Measurements from ENCODE around the gene GTSE1.

DNA sequence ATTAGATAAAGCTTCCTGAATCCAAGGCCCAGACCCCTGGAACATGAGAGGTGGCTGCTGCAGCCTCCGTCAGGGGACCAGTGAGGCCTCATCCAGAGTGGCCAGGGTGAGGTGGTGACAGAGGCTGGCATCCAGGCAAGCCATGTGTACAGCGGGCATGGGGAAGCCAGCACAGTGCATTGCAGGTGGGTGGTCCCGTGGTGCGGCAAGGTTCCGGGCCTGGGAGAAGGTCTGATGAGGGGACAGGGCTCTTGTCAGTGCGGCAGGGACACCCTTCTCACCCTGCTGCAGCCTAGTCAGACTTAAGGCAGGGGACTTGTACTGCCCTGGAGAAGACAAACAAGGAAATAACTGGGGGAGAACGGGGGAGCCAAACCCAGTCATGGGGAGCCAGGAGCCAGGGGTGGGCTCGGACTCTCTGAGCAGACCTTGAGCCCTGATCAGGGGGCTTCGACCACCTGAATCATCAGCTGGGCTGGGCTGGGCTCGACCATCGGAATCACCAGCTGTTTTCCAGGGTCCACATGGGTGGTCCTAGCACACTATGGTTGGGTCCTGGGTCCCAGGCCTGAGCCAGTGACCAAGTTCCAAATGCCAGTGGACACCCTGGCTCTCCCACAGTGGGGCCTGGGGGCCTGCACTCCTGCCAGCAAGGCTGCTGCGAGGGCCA, 23.8 kb upstream of the GTSE1 start:
- TF ChIP-seq, protein P1, sequence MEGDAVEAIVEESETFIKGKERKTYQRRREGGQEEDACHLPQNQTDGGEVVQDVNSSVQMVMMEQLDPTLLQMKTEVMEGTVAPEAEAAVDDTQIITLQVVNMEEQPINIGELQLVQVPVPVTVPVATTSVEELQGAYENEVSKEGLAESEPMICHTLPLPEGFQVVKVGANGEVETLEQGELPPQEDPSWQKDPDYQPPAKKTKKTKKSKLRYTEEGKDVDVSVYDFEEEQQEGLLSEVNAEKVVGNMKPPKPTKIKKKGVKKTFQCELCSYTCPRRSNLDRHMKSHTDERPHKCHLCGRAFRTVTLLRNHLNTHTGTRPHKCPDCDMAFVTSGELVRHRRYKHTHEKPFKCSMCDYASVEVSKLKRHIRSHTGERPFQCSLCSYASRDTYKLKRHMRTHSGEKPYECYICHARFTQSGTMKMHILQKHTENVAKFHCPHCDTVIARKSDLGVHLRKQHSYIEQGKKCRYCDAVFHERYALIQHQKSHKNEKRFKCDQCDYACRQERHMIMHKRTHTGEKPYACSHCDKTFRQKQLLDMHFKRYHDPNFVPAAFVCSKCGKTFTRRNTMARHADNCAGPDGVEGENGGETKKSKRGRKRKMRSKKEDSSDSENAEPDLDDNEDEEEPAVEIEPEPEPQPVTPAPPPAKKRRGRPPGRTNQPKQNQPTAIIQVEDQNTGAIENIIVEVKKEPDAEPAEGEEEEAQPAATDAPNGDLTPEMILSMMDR (IDR thresholded peaks at IDR 0.05 in 8 of 11, conservative IDR thresholded peaks at IDR 0.05 in 3 of 11) = no peak
- no peak for TF ChIP-seq POLR2A (IDR thresholded peaks at IDR 0.05)
